ENCODE results near the gene ACOT11.
"Not testable (repeated sequence)": the region's sequence is repeated elsewhere in the genome, so short reads cannot be mapped to it uniquely, and the experiment has no call there.

ACOT11 gene

DNA sequence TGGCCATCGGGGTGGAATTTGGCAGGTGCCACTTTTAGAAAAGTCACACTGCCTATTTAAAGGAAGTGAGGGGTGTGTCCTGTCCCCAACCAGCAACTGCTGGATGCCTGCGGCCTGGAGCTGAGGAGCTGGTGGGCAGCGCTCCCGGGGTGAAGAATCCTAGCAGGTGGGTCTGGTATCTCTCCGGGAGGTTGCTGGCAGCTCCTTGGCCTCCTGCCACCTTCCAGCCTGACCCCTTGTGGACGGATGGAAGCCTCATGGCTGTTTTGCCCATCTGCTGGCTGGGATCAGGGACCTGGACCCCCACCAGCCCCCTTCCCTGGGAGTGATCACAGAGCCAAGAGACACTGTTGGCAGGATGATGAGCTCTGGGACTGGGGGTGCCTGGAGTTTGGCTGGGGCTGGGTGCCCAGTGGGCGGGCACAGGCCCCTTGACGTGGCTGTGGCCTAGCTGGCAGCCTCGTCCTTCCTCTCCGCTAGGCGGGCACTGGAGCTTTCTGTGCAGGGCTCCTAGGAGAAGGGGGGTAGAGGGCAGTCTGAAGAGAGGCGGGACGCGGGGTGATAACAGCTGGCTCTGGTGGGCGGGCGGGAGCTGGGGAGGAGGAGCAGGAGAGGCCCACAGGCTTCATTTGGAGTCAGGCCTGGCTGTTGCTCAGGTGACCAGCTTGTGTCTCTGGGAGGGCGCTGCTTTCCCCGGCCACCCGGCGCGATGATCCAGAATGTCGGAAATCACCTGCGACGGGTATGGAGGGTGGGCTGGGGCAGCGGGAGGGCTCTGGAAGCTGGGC is at the start of gene ACOT11:
Gene ACOT11, plus strand, starts transcription at position 628 of the 788 bp plus-strand sequence. Its CDS starts 82 bp downstream, at position 710.
- peak; percentile 52 for DNase-seq

DNA sequence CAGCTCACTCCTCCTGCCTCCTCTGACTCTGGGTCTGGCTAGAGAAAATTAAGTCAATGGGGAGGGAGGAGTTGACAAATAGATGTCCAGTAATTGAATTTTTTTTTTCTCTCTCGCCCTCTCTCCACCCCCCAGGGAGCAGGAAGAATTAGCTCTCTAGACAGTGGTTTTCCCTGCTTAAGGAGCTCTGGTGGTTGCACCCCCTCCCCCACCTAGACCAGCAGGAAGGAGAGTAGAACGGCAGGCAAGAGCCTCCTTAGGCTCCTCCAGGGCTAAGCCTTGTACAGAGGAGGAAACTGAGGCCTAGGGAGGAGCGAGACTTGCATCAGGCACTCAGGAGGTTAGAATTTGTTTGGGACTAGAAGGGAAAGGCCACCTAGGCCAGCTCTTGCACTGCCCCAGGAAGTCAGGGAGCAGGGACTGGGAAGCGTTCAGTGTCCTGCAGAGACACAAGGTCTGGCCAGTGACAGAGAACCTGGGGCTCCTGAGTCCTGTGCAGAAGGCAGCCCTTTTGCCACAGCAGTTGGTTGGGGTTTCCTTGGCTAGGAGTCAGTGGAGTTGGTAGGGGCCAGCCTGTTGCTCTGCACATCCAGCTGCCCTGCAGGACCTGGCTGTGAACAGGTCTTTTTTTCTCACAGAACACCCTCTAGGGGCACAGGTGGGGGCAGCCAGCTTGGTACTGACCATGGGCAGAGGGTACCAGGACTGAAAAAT is 49.5 kb upstream of the ACOT11 start:
- DNase-seq, result peak; percentile 68

DNA sequence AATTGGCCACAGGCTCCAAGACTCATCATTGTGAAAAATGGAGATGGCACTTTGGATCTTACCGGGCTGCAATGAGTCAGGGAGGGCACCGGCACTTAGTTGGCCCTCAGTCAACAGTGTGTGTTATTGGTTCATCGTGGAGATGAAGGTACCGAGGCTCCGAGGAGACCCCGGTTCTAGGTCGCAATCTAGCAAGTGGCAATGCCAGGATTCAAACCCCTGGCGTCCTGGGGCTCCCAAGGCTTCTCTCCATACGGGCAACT is 49.0 kb upstream of the ACOT11 start:
- no peak for DNase-seq

DNA sequence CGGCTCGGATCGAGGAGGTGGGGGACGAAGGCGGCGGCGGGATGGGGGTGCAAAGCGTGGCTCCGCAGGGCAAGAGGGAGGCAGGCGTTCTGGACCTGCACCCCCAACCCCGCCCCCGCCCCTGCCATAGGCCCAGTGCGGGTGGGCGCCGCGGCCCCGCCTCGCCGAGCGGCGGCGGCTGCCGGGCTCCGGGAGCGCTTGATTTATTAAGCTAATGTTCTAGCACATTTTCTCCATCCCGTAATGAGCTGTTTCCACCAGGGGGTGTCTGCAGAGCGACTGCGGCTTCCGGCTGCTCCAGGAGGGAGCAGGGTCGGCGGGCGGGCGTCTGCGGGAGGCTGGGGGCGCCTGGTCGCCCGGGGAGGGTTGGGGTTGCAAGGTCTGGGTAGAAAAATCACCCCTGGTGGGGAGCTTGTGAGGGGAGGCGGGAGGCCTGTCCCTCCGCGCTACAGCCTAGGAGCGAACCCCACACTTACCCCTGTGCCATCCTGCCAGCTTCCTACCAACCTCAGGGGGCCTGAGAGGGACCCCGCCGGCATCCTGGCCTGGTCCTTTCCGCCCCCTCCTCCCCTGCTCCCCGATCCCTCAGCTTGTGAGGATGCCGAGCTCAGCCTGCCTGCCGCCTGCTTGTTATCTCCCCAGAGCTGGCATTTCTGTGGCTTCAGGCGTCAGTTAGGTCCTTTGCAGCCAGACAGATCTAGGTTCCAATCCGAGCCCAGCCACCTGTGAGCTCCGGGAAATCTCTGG is 48.5 kb upstream of the ACOT11 start:
- DNase-seq, result peak; percentile 66

DNA sequence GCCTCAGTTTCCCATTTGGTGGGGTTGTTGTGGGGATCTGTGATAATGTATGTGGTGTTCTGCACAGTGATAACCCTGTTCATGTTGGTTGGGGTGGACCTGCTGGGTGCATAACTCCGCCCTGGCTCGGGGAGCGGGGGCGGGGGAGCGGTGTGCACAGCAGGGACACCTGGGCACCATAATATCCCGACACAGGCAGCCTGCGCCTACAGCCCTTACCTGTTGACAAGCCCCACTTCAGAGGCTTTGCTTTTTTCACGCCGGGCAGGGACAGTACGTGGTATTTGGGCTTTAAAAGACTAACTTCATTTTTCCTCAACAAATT is 48.0 kb upstream of the ACOT11 start:
- DNase-seq, result no peak

DNA sequence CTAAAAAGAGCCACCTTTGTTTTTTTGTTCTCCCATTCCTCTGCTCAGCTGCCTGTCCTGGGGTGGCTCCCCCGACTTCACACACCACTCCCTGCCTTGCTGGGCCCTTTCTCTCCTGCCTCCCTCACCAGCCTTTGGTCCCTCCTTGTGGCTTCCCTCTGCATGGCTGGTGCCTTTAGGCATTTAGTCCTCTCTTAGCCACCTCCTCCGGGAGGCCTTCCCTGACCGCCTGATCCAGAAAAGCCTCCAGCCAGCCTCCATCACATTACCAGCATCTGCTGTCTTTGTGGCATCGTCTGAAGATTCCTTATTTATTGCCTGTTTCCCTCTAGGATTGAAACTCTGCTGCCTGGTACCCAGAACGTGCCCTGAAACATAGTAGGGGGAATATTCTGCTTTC is 46.2 kb upstream of the ACOT11 start:
- no peak for DNase-seq

DNA sequence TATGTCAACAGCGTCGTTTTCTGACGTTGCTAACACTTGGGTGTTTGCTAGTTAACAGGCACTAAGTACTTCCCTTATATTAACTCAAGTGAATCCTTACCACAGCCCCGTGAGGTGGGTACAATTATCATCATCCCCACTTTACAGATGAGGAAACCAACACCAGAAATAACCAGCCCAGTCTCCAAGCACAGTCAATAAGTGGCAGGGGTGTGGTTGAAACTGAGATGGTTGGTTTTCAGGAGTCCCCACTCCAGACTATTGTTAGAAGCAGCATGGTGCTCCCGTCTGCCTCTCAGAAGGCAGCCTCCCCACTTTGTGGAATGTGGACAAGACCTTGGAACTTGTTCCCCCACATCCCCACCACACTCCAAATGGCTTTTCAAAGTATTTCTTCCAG is 45.7 kb upstream of the ACOT11 start:
- no peak for DNase-seq

DNA sequence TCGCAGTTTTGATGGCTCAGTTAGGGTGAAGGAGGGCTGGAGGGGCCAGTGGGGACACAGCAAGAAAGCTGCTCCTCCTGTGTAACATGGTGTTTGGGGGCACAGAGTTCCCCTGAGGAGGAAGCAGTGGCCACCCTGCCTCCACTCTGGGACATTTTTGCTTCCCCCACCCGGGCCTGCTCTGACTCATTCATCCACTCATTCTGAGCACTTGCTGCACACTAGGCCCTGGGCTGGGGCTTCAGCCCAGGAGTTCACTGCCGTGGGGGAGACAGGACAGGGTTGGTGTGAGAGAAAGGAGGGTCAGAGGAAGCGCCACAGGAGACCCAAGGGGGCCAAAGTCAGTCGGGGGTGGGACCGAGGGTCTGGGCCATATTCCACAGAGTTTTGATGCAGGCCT is 41.4 kb upstream of the ACOT11 start:
- peak; percentile 43 for DNase-seq

DNA sequence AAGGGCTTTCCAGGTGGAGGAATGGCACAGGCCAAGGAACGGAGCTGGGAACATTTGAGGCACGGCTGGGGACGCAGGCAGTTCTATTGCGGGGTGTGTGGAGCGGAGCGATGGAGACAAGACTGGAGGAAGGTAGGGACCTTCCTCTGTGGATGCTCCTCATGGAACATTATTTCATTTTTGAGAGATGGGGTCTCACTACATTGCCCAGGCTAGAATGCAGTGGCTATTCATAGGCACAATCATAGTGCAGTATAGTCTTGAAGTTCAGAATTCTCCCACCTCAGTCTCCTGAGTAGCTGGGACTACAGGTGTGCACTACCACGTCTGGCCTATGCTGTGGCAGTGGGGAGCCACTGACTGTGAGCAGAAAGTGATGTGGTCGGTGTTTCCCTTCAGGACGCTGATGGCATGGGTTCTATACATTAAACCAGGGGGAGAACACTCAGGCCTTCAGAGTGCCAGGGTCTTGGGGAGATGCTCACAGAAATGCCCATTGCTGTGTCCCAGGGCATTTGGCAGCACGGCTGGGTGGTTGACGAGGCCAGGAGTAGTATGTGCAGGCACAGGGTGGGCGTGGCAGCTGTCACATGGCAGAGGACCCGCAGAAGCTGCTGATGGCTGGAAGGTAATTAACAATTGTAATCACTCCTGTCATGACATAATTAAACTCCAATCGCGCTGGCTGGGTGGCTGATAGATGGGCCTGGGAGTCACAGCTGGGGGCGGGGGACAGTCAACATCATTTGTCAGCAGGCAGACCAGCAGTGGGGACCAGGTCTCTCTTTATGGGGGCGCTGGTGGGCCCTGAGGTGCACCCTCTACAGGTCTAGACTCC is 40.8 kb upstream of the ACOT11 start:
- no peak for DNase-seq

DNA sequence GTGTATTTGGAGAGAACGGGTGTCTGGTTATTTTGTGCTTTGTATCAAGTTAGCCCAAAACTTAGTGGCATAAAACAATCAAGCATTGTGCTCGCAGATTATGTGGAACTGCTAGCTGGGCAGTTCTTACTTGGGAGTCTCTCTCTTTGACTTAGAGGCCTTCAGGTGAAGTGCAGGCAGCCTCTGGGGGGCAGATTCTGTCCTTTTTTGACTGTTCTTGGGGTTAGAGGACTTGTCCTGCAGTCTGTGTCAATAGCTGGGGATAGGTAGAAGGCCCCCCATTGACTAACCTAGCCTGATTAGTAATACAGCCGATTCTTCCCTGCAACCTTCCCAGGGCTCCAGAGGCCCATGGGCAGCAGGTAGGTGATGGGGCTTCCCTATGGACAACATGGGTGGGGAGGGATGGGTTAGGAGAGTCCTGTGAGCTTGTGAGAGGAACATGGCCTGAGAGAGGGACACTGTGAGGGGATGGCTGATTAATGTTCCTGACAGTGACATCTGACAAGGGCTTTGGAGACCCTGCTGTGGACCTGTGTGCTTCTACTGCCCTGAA is 37.2 kb upstream of the ACOT11 start:
- no peak for DNase-seq

DNA sequence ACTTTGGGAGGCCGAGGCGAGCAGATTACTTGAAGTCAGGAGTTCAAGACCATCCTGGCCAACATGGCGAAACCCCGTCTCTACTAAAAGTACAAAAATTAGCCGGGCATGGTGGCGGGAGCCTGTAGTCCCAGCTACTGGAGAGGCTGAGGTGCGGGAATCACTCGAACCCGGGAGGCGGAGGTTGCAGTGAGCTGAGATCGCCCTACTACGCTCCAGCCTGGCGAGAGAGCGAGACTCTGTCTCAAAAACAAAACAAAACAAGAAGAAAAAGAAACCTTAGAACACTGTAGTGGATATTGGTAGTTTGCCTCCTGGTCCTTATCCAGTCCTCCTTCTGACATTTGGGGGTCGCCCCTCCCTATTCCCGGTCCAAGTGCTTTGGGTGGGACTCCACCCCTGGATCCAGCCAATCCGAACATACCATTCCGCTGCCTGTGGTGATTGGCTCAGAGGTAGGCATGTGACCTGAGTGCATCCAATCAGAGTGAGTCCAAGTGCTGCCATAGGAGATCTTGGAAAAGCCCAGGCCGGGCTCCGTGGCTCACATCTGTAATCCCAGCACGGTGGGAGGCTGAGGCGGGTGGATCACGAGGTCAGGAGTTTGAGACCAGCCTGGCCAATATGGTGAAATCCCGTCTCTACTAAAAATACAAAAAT is 34.0 kb upstream of the ACOT11 start:
- DNase-seq, result not testable (repeated sequence)

DNA sequence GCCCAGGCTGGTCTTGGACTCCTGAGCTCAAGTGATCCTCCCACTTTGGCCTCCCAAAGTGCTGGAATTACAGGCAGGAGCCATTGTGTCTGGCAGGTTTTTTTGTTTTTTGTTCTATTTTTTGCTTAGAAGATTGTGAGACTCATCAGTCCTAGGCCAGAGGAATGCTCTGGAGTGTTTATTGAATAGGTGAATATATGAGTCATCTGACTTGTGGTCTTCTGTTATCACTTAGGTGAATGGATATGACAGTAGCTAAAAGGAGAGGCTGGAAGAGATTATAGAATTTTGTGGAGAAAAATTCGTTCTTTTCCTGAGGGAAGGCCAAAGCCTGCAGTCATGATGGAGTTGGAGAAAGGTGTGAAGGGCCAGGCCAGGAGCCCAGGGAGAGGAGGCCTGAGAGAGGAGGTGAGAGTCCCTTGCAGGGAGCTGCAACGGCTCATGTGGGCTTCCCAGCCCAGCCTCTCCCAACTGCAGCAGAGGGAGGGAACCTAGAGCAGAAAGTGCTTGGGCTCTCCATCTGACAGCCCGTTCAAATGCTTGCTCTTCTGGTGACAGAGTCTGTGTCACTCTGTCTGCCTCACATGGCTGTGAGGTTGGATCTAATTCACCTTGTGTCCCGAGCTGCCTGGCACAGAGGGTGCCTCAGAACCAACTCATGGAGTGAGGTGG is 31.6 kb upstream of the ACOT11 start:
- no peak for DNase-seq

DNA sequence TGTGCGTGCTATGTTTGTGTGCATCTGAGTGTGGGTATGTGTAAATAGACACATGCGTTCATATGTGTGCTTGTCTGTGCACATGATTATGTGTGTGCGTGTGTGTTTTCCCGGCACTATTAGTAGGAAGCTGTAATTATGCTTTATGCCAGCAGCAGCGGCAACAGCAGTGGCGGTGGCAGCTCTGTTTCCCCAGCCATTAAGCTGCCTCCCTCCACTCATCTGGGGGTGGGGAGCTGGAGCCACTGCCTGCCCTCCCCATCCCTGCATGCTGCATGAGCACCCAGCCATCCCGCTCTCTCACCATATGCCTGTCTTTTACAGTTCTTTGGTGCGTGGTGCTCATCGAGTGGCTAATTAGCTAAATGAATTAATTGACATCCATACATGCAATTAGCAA is 30.5 kb upstream of the ACOT11 start:
- no peak for DNase-seq

DNA sequence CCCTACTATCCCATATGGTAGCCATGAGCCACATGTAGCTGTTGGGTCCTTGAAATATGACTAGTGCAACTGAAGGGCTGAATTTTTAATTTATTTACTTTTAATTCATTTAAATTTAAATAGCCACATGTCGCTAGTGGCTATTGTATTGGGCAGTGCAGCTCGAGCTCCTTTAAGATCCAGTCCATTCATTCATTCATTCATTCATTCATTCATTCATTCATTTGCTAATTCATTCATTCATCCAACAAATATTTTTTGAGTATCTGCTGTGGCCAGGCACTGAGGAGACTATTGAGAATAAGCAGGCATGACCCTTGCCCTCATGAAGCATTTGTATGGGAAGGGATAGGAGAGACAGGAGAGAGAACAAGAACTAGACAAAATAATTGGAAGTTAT is 29.5 kb upstream of the ACOT11 start:
- no peak for DNase-seq

DNA sequence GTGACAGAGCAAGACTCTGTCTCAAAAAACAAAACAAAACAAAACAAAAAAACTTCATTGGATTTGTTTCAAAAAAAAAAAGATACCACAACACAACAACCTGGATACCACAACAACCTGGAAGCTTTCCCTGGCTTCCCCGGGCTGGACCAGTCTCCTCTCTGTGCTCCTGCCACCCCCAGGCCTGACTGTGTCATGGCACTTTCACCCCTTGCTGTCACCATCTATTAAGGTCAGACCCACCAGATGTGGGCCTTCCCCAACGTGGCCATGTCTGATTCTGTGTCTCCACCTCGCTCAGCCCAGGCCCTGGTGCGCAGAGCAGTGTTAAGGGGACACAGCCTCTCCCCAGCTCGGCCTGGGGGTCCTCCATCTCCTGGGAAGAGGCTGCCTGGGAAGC is 28.3 kb upstream of the ACOT11 start:
- no peak for DNase-seq

DNA sequence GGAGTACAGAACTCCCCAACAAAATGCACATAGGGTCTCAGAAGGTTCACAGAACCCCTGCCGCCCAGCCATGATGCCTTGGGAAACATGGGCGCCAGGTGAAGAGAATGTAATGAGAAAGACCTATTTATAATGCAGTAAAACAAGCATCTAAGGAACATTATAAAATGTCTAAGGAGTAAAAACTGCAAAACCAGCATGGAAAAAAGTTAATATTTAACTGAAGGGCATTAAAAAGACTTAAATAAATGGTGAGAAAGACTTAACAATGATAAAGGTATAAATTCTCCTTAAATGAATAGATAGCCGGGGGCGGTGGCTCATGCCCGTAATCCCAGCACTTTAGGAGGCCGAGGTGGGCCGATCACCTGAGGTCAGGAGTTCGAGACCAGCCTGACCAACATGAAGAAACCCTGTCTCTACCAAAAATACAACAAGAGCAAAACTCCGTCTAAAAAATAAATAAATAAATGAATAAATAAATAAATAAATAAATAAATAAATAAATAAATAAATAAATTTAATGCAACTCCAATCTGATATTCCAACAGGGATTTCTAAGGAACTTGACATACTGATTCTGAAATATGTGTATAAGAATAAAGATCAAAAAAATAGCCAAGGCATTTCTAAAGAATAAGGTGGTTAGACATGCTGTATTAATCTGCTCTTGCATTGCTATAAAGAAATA is 27.3 kb upstream of the ACOT11 start:
- DNase-seq, result no peak

DNA sequence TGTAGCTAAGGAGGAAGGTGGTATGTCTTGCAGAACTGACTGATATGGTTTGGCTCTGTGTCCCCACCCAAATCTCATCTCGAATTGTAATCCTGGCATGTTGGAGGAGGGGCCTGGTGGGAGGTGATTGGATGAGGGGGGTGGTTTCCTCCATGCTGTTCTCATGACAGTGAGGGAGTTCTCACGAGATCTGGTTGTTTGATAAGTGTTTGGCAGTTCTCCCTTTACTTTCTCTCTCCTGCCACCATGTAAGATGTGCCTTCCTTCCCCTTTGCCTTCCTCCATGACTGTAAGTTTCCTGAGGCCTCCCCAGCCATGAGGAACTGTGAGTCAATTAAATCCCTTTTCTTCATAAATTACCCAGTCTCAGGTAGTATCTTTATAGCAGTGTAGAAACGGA is 21.5 kb upstream of the ACOT11 start:
- not testable (repeated sequence) for DNase-seq

DNA sequence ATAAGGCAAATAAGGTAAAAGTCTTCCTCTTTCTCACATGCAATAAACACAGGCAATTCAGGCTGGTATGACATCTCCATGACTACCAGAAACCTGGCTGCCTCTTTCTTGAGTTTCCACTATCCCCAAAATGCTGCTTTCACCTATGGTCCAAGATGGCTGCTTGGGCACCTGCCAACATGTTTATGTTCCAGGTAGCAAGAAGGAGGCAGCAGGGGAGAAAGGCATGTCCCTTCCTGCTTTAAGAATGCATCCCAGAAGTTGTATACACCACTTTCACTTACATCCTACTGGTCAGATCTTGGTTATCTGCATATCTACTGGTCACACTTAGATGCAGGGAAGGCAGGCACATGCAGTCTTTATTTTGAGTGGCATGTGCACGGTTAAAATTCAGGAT is 19.4 kb upstream of the ACOT11 start:
- no peak for DNase-seq

DNA sequence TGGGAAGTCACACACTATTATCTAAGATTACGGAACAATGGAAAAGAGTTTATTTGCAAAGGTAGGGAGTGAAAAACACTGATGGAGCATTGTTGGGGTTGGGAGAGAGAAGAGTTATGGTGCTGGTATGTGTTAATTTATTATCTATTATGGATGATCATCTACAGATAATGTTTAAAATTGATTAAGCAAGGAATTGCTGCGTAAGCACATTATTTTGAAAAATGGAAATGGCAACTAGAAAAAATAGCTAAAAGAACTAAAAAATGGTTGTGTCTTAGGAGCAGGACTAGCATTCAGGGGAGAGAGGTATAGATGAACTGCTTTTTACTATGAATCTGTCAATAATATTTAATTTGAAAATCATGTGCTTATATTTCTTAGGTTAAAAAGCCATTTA is 16.0 kb upstream of the ACOT11 start:
- DNase-seq, result no peak

DNA sequence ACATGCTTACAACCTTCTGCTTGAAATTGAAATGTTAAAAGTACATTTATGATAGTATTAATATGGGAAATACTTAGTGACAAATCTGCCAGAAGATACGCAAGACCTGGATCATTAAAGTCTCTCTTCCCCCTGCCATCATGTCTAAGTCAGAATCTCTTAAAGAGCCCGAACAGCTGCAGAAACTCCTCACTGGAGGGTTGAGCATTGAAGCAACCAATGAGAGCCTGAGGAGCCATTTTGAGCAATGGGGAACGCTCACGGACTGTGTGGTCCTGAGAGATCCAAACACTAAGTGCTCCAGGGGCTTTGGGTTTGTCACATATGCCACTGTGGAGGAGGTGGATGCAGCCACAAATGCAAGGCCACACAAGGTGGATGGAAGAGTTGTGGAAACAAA is 11.4 kb upstream of the ACOT11 start:
- DNase-seq, result not testable (repeated sequence)

DNA sequence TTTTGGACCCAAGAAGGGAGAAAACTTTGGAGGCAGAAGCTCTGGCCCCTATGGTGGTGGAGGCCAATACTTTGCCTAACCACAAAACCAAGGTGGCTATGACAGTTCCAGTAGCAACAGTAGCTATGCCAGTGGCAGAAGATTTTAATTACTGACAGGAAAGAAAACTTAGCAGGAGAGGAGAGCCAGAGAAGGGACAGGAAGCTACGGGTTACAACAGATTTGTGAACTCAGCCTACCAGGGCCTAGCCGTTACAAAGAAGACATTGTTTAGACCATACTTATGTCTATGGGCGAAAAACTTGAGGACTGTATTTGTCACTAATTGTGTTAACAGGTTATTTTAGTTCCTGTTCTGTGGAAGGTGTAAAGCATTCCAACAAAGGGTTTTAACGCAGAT is 10.4 kb upstream of the ACOT11 start:
- no peak for DNase-seq

Measured in fibroblast of skin of right quadriceps (primary cell).